ENCODE results near the gene AATK.

AATK gene

GRCh38 chr17:81192386-81193050 is 26.5 kb upstream of the AATK start:
- Histone ChIP-seq H3K4me3 (replicated peaks; ENCODE audit: insufficient read depth, low read length) (no peak overlapping the region), H3K27me3 (ENCODE audit: insufficient read depth, poor library complexity, severe bottlenecking) (no peaks in the 10 kb centered on the region), H3K27ac (replicated peaks) (no peak overlapping the region)
- TF ChIP-seq POLR2AphosphoS5 (IDR thresholded peaks at IDR 0.05; ENCODE audit: low read depth) (no peak), REST (IDR thresholded peaks at IDR 0.05; ENCODE audit: insufficient replicate concordance, low read depth) (no peak), SPI1 (IDR thresholded peaks at IDR 0.05; ENCODE audit: borderline replicate concordance, low read depth) (no peak), CTCF (IDR thresholded peaks at IDR 0.05; ENCODE audit: insufficient read depth, low read length) (no peak), GABPA (IDR thresholded peaks at IDR 0.05; ENCODE audit: low read depth) (no peak)
- DNase-seq (ENCODE audit: low read depth in 1 of 2, low spot score in 1 of 2) = no peak

GRCh38 chr17:81191646-81192045 is 25.6 kb upstream of the AATK start:
- H3K27ac ChIP-seq (replicated peaks) = no peak overlapping the region
- DNase-seq (ENCODE audit: low read depth in 1 of 2, low spot score in 1 of 2) = no peak
- no peak for TF ChIP-seq SPI1 (IDR thresholded peaks at IDR 0.05; ENCODE audit: borderline replicate concordance, low read depth)
- no peak for TF ChIP-seq GABPA (IDR thresholded peaks at IDR 0.05; ENCODE audit: low read depth)
- no peak for TF ChIP-seq POLR2AphosphoS5 (IDR thresholded peaks at IDR 0.05; ENCODE audit: low read depth)
- TF ChIP-seq REST (IDR thresholded peaks at IDR 0.05; ENCODE audit: insufficient replicate concordance, low read depth) = no peak
- TF ChIP-seq CTCF (IDR thresholded peaks at IDR 0.05; ENCODE audit: insufficient read depth, low read length) = no peak
- H3K27me3 ChIP-seq (ENCODE audit: insufficient read depth, poor library complexity, severe bottlenecking) = no peaks in the 10 kb centered on the region
- no peak overlapping the region for H3K4me3 ChIP-seq (replicated peaks; ENCODE audit: insufficient read depth, low read length)

- no peaks in the 10 kb centered on the region for H3K27me3 ChIP-seq (ENCODE audit: insufficient read depth, poor library complexity, severe bottlenecking)
- no peak overlapping the region for H3K27ac ChIP-seq (replicated peaks)
- no peak for DNase-seq (ENCODE audit: low read depth in 1 of 2, low spot score in 1 of 2)
- TF ChIP-seq GABPA (IDR thresholded peaks at IDR 0.05; ENCODE audit: low read depth) = no peak
- TF ChIP-seq SPI1 (IDR thresholded peaks at IDR 0.05; ENCODE audit: borderline replicate concordance, low read depth) = no peak
- no peak for TF ChIP-seq REST (IDR thresholded peaks at IDR 0.05; ENCODE audit: insufficient replicate concordance, low read depth)
- no peak for TF ChIP-seq POLR2AphosphoS5 (IDR thresholded peaks at IDR 0.05; ENCODE audit: low read depth)
- H3K4me3 ChIP-seq (replicated peaks; ENCODE audit: insufficient read depth, low read length) = no peak overlapping the region
Observed at GRCh38 chr17:81191116-81191515, 25.1 kb upstream of the AATK start.
